Adrenal gland (tissue), 12 donors: ENCODE data around the gene SPRED2. TPM values are rescaled to one million over a fixed set of nuclear protein-coding genes. Genes with fewer than 3 reads are reported as not detected.

ENCODE experiments used
- DNase-seq, 7 donors: peaks; one replicate each; pipeline ENCODE4 v3.0.0-alpha.2; 2019 to 2020
- H3K27ac ChIP-seq, 5 donors: fragments of 200-600 bp; sonication (generic) in 4 of 5; 1 replicate in 3 of 5; 2 replicates in 2 of 5; pipeline versions ENCODE4 v1.5.1 to v1.8.0; 2016 to 2020; ENCODE audit warnings: mild to moderate bottlenecking in 1 of 5
- H3K27me3 ChIP-seq: fragments of 200-600 bp; 2 replicates; pipeline ENCODE4 v1.8.0; 2021
- H3K36me3 ChIP-seq, 2 donors: fragments of 200-600 bp; replicated peaks in 1 of 2; 1 replicate in 1 of 2; 2 replicates in 1 of 2; pipeline versions ENCODE4 v1.5.1 to v1.8.0; 2018 to 2022
- H3K4me1 ChIP-seq, 2 donors: fragments of 200-600 bp; replicated peaks in 1 of 2; 1 replicate in 1 of 2; 2 replicates in 1 of 2; pipeline versions ENCODE4 v1.5.1 to v1.8.0; 2018 to 2021
- H3K4me3 ChIP-seq, 4 donors: fragments of 200-600 bp; sonication (generic) in 3 of 4; one replicate each; pipeline ENCODE4 v1.5.1; 2016 to 2018
- H3K9me3 ChIP-seq, 3 donors: fragments of 200-600 bp; sonication (generic) in 1 of 3; replicated peaks in 1 of 3; 1 replicate in 2 of 3; 2 replicates in 1 of 3; pipeline versions ENCODE4 v1.5.1 to v1.8.0; 2016 to 2021
- CTCF ChIP-seq, 6 experiments: fragments of 450-650 bp in 4 of 6; fragments of 200-600 bp in 2 of 6; sonication (generic) in 1 of 6; IDR thresholded peaks; 1 replicate in 5 of 6; 2 replicates in 1 of 6; pipeline versions ENCODE4 v1.5.1 to v1.8.0; 2016 to 2021; ENCODE audit warnings: antibody characterized with exemption in 6 of 6, mild to moderate bottlenecking in 2 of 6, moderate library complexity in 1 of 6
- POLR2A ChIP-seq, 2 donors: fragments of 450-650 bp; IDR thresholded peaks; one replicate each; pipeline ENCODE4 v1.6.1; 2017; ENCODE audit warnings: antibody characterized with exemption in 2 of 2, mild to moderate bottlenecking in 2 of 2, moderate library complexity in 1 of 2
- WGBS, 4 donors: extraction: QIAGEN DNeasy Blood & Tissue Kit in 2 of 4; methylation state at CpG; one replicate each; pipeline versions ENCODE4 v1.1.5 to v1.1.7; 2013 to 2017; 5-methylcytosine and 5-hydroxymethylcytosine counted together
- intact Hi-C, 2 donors: fragments of 100-400 bp; cut with DNase I; formaldehyde crosslinking; loops; one replicate each; pipeline versions ENCODE4 v1.14.1 to v1.15.0; 2022 to 2023
- polyA plus RNA-seq, 3 donors: library from polyadenylated mRNA; stranded (reverse); fragments of 200-250 nt in 2 of 3; fragments of 350-450 nt in 1 of 3; fragmentation: Illumina TruSeq in 1 of 3; extraction: RNeasy Lipid Tissue Mini Kit (QIAGEN cat#74804) in 1 of 3; gene quantifications; one replicate each; pipeline ENCODE4 v1.2.3, GENCODE V29; 2013 to 2014
- total RNA-seq, 9 donors: library from RNA; depleted of rRNA in 4 of 9; stranded (reverse); fragments of >200 nt in 4 of 9; fragments of 120-200 nt in 1 of 9; fragmentation: NEBNext Ultra II Directional in 1 of 9; extraction: Animal tissue kit (Norgen Biotek cat#: 25700) in 1 of 9; gene quantifications; one replicate each; pipeline versions ENCODE4 v1.1.0 to v1.2.4, GENCODE V29; 2013 to 2023
- donor health status: healthy with polysubstance abuse.
- donor health status: Bipolar disorder and iron deficiency.
- donor health status: DM: yes; HTN: yes; CAD: no.
- donor health status: DM: no; HTN: no; CAD: no.
- donor health status: DM: no; HTN: no; CAD: no.
- donor health status: DM: yes; HTN: yes; CAD: no.

SPRED2 gene
- total and polyA plus RNA-seq, 12 donors = 5.2 to 28.4 (median 16.0) TPM

DNA sequence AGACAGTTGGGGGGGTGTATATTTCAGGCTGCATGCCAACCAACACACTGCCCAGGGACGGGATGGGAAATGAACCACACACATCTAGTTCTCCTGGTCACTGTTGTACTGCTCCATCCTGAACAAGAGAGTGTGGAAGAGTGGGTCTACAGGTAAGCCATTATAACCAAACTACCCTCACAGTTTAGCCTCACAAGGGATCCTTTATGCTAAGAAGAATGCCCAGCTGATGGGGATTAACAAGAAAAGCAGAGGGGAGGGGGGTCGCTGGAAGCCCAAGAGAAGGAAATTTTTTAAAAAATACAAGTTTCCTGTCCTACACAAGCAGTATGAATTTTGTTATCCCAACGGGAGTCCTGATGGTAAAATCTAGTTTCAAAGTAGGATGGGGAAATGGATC, 16.1 kb downstream of the SPRED2 start:
- Histone ChIP-seq H3K4me1 (peaks cover 0 to 26% of the 10 kb centered on the region in 2 donors), H3K27me3 (no peaks in the 10 kb centered on the region), H3K4me3 (no peak overlapping the region), H3K36me3 (no peaks in the 10 kb centered on the region), H3K9me3 (no peaks in the 10 kb centered on the region), H3K27ac (no peak overlapping the region)
- no peak for DNase-seq
- no peak for TF ChIP-seq CTCF (IDR thresholded peaks at IDR 0.05)
- TF ChIP-seq POLR2A (IDR thresholded peaks at IDR 0.05) = no peak
- intact Hi-C loops = no loop called here
- WGBS, 4 donors = 70 to 89% (median 79%) methylated on average over 3 of the region's 3 CpGs

GRCh38 chr2:65415091-65415490, 17.3 kb downstream of the SPRED2 start:
- Histone ChIP-seq H3K27ac (no peak overlapping the region), H3K4me3 (no peak overlapping the region), H3K36me3 (no peaks in the 10 kb centered on the region), H3K9me3 (no peaks in the 10 kb centered on the region), H3K27me3 (no peaks in the 10 kb centered on the region), H3K4me1 (peaks cover 0 to 15% of the 10 kb centered on the region in 2 donors)
- TF ChIP-seq POLR2A (IDR thresholded peaks at IDR 0.05) = no peak
- TF ChIP-seq CTCF (IDR thresholded peaks at IDR 0.05) = no peak
- DNase-seq = no peak
- intact Hi-C loops = no loop called here
- WGBS, 4 donors = 94 to 100% (median 99%) methylated on average over 1 of the region's 1 CpG

- Histone ChIP-seq H3K36me3 (no peaks in the 10 kb centered on the region), H3K4me1 (peaks cover 0 to 15% of the 10 kb centered on the region in 2 donors), H3K4me3 (no peak overlapping the region), H3K9me3 (no peaks in the 10 kb centered on the region), H3K27ac (no peak overlapping the region), H3K27me3 (no peaks in the 10 kb centered on the region)
- no peak for DNase-seq
- no peak for TF ChIP-seq CTCF (IDR thresholded peaks at IDR 0.05)
- TF ChIP-seq POLR2A (IDR thresholded peaks at IDR 0.05) = no peak
- intact Hi-C loops = no loop called here
- 51 to 82% (median 64%) methylated on average over 2 of the region's 2 CpGs for WGBS, 4 donors
Measured at GRCh38 chr2:65413610-65414009, 18.8 kb downstream of the SPRED2 start.

DNA sequence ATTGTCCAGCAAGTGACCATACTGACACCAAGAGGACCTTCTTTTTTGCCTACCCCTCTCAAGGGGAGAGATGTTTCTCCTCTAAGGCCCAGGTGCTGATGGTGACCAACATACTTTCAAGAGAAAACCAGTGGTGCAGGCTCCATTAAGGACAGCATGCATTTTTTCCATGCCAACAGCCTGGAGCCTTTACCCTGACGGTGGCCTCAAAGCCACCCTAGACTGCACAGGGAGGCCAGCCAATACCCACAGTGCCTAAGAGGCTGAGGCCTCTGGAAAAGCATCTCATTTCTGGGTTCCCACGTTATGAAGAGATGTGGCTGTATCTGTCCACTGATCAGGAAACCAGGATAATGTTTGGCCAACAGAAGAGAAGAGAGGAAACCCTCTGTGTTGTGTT, 19.3 kb downstream of the SPRED2 start:
- Histone ChIP-seq H3K4me3 (no peak overlapping the region), H3K27me3 (no peaks in the 10 kb centered on the region), H3K36me3 (no peaks in the 10 kb centered on the region), H3K9me3 (no peaks in the 10 kb centered on the region), H3K4me1 (peaks cover 0 to 14% of the 10 kb centered on the region in 2 donors), H3K27ac (no peak overlapping the region)
- 60 to 77% (median 73%) methylated on average over 2 of the region's 2 CpGs for WGBS, 4 donors
- intact Hi-C loops = no loop called here
- TF ChIP-seq POLR2A (IDR thresholded peaks at IDR 0.05) = no peak
- TF ChIP-seq CTCF (IDR thresholded peaks at IDR 0.05) = no peak
- DNase-seq = no peak
